A549 (cell line): ENCODE measurements around the gene ITGA2B. TPM values are rescaled to one million over a fixed set of nuclear protein-coding genes. Genes with fewer than 3 reads are reported as not detected.

ENCODE experiments used
- ATAC-seq, 2 experiments: fragments of 200-7000 bp in 1 of 2; fragments of >200 bp in 1 of 2; cut with Nextera tagmentation in 1 of 2; cut with Tn5 transposase in 1 of 2; 3 replicates each; pipeline versions ENCODE4 v1.8.0 to v1.9.1; 2018 to 2020; ENCODE audit warnings: mild to moderate bottlenecking in 1 of 2, moderate library complexity in 1 of 2
- CTCF ChIA-PET: fragments of 300-600 bp; sonication (Branson Sonifier 250); formaldehyde crosslinking; extraction: SDS; loops from one replicate; lab custom pipeline; 2021; ENCODE audit warnings: antibody characterized with exemption, inconsistent platforms; lab: Yijun Ruan, JAX
- POLR2A ChIA-PET: fragments of 350-600 bp; formaldehyde crosslinking; extraction: SDS; loops from one replicate; lab custom pipeline; 2021; ENCODE audit warnings: antibody characterized with exemption, inconsistent platforms; lab: Yijun Ruan, JAX
- DNase-seq, 2 experiments: peaks; one replicate each; pipeline versions ENCODE4 v3.0.0 to v3.0.0-alpha.2; 2011 to 2016; ENCODE audit warnings: low read depth in 1 of 2, low spot score in 1 of 2
- FAIRE-seq: peaks from 2 replicates; lab custom pipeline; 2011; peaks lifted over from hg19 to GRCh38; lab: Jason Lieb, UNC
- H3K27ac ChIP-seq, 2 experiments: fragments of >200 bp; sonication (Bioruptor Twin); formaldehyde crosslinking; 3 replicates each; pipeline ENCODE4 v1.5.1; 2016 to 2017
- H3K4me1 ChIP-seq: fragments of >200 bp; sonication (Bioruptor Twin); formaldehyde crosslinking; 3 replicates; pipeline ENCODE4 v1.6.1; 2016
- H3K4me2 ChIP-seq: fragments of >200 bp; sonication (Bioruptor Twin); formaldehyde crosslinking; 3 replicates; pipeline ENCODE4 v1.6.1; 2016
- H3K4me3 ChIP-seq: fragments of >200 bp; sonication (Bioruptor Twin); formaldehyde crosslinking; 3 replicates; pipeline ENCODE4 v1.5.1; 2016
- H3K9me3 ChIP-seq: fragments of >200 bp; sonication (Bioruptor Twin); formaldehyde crosslinking; 3 replicates; pipeline ENCODE4 v1.6.1; 2016
- BCL3 ChIP-seq: fragments of >200 bp; sonication (Bioruptor Twin); formaldehyde crosslinking; IDR thresholded peaks from 3 replicates; pipeline ENCODE4 v1.6.1; 2016
- BHLHE40 ChIP-seq: IDR thresholded peaks from 2 replicates; pipeline ENCODE4 v1.6.1; 2012; ENCODE audit warnings: low read depth, low read length, inconsistent platforms
- CHD2 ChIP-seq: fragments of 150-350 bp; IDR thresholded peaks from 2 replicates; pipeline ENCODE4 v1.6.1; 2014; ENCODE audit warnings: low read length; ENCODE audit not compliant: partially characterized antibody
- CTCF ChIP-seq: fragments of >200 bp; sonication (Bioruptor Twin); formaldehyde crosslinking; IDR thresholded peaks from 3 replicates; pipeline ENCODE4 v1.5.1; 2016
- EHF ChIP-seq: fragments of 250-450 bp; sonication (Bioruptor Pico); IDR thresholded peaks from 2 replicates; pipeline ENCODE4 v1.5.0; 2020; ENCODE audit warnings: mild to moderate bottlenecking
- EHMT2 ChIP-seq: fragments of 200-600 bp; sonication (generic); IDR thresholded peaks from 2 replicates; pipeline ENCODE4 v1.6.1; 2016; ENCODE audit warnings: antibody characterized with exemption, low read depth, mild to moderate bottlenecking, moderate library complexity
- ELK1 ChIP-seq: fragments of 150-350 bp; IDR thresholded peaks from 2 replicates; pipeline ENCODE4 v1.6.1; 2014; ENCODE audit warnings: low read depth, mild to moderate bottlenecking, low read length
- FOSB ChIP-seq: fragments of 250-450 bp; sonication (Bioruptor Pico); IDR thresholded peaks from 2 replicates; pipeline ENCODE4 v1.5.0; 2020; ENCODE audit warnings: mild to moderate bottlenecking, moderate library complexity
- FOXS1 ChIP-seq: fragments of 250-450 bp; sonication (Bioruptor Pico); IDR thresholded peaks from 2 replicates; pipeline ENCODE4 v1.5.0; 2020; ENCODE audit warnings: mild to moderate bottlenecking, moderate library complexity
- HES2 ChIP-seq: fragments of >200 bp; sonication (Bioruptor Twin); formaldehyde crosslinking; IDR thresholded peaks from 2 replicates; pipeline ENCODE4 v1.6.1; 2016
- HEYL ChIP-seq: fragments of 250-450 bp; sonication (Bioruptor Pico); IDR thresholded peaks from 2 replicates; pipeline ENCODE4 v1.8.0; 2021; ENCODE audit warnings: mild to moderate bottlenecking, moderate library complexity
- HMGXB4 ChIP-seq: fragments of 250-450 bp; sonication (Bioruptor Pico); IDR thresholded peaks from 2 replicates; pipeline ENCODE4 v1.5.0; 2021; ENCODE audit warnings: mild to moderate bottlenecking, moderate library complexity, borderline replicate concordance
- JUN ChIP-seq, 2 experiments: fragments of >200 bp; sonication (Bioruptor Twin); formaldehyde crosslinking; IDR thresholded peaks; 2 replicates in 1 of 2; 3 replicates in 1 of 2; pipeline ENCODE4 v1.6.1; 2016 to 2017
- KDM5A ChIP-seq: fragments of 200-600 bp; sonication (generic); IDR thresholded peaks from 2 replicates; pipeline ENCODE4 v1.6.1; 2016; ENCODE audit warnings: antibody characterized with exemption, mild to moderate bottlenecking
- MAFK ChIP-seq: fragments of 450-650 bp; IDR thresholded peaks from 2 replicates; pipeline ENCODE4 v1.6.1; 2014; ENCODE audit not compliant: partially characterized antibody
- MAX ChIP-seq: IDR thresholded peaks from 2 replicates; pipeline ENCODE4 v1.6.1; 2012
- NR3C1 ChIP-seq: fragments of >200 bp; sonication (Bioruptor Twin); formaldehyde crosslinking; IDR thresholded peaks from 3 replicates; pipeline ENCODE4 v1.6.1; 2017
- POLR2A ChIP-seq: IDR thresholded peaks from 2 replicates; pipeline ENCODE4 v1.6.1; 2012; ENCODE audit warnings: mild to moderate bottlenecking, low read length
- REST ChIP-seq: fragments of 200-600 bp; sonication (generic); IDR thresholded peaks from 2 replicates; pipeline ENCODE4 v1.6.1; 2016; ENCODE audit warnings: antibody characterized with exemption, mild to moderate bottlenecking, moderate library complexity
- RNF2 ChIP-seq: fragments of 200-600 bp; sonication (generic); IDR thresholded peaks from 2 replicates; pipeline ENCODE4 v1.6.1; 2016; ENCODE audit warnings: low read depth, mild to moderate bottlenecking, antibody characterized with exemption, moderate library complexity, borderline replicate concordance
- SREBF2 ChIP-seq: fragments of 450-650 bp; IDR thresholded peaks from 2 replicates; pipeline ENCODE4 v1.6.1; 2014; ENCODE audit warnings: mild to moderate bottlenecking, moderate library complexity
- USF2 ChIP-seq: fragments of 450-650 bp; IDR thresholded peaks from 2 replicates; pipeline ENCODE4 v1.6.1; 2014; ENCODE audit warnings: antibody characterized with exemption
- WGBS: methylation state at CpG from one replicate; pipeline ENCODE4 v1.1.6; 2017; ENCODE audit errors: missing lambda C conversion rate; 5-methylcytosine and 5-hydroxymethylcytosine counted together
- polyA plus RNA-seq, 4 experiments: library from polyadenylated mRNA; depleted of rRNA in 3 of 4; stranded (reverse); fragments of >200 nt; fragmentation: RNase III in 1 of 4; extraction: RNeasy Plus Mini Kit Qiagen cat#74134 plus additional on column Dnase treatment in 1 of 4; gene quantifications; 2 replicates in 3 of 4; 3 replicates in 1 of 4; pipeline ENCODE4 v1.2.3, GENCODE V29; 2011 to 2017

Gene ITGA2B
- polyA plus RNA-seq, 2 of the 4 experiments (the other 2 are of a cell fraction), result 1.3 to 4.1 TPM

- H3K4me3 ChIP-seq, result no peak overlapping the region
- no peak for FAIRE-seq
- TF ChIP-seq MAX (no peak), JUN (IDR thresholded peaks at IDR 0.05) (no peak), HEYL (CRISPR knock-in tag) (no peak), FOXS1 (CRISPR knock-in tag) (no peak), BHLHE40 (no peak), USF2 (no peak), REST (no peak), FOSB (CRISPR knock-in tag) (no peak), HES2 (no peak), ELK1 (no peak), KDM5A (no peak), SREBF2 (no peak), NR3C1 (no peak), RNF2 (no peak), MAFK (no peak), CHD2 (no peak)
- no peak overlapping the region for H3K27ac ChIP-seq
- no peak overlapping the region for H3K4me2 ChIP-seq
- H3K9me3 ChIP-seq, result no peaks in the 10 kb centered on the region
- H3K4me1 ChIP-seq, result peaks cover 3% of the 10 kb centered on the region; the same call in 1 of the 3 replicates
- DNase-seq, result no peak
- POLR2A ChIA-PET, result no interaction called here
- 92% methylated on average over 11 of the region's 15 CpGs for WGBS
- no peak for ATAC-seq
- CTCF ChIA-PET, result interaction anchor here (0.5 to 2.3 kb wide), 4 partner anchors 19 to 140 kb away, joined by 3 to 11 read pairs (median 4); partner anchors contain the start of gene FAM171A2
Measured at GRCh38 chr17:44383363-44383762, 6.1 kb downstream of the ITGA2B start.

- FAIRE-seq, result no peak
- Histone ChIP-seq H3K9me3 (no peaks in the 10 kb centered on the region), H3K4me1 (peaks cover 3% of the 10 kb centered on the region; the same call in 1 of the 3 replicates)
Measured at GRCh38 chr17:44382917-44383316, 6.5 kb downstream of the ITGA2B start.

More at GRCh38 chr17:44382917-44383316, 6.5 kb downstream of the ITGA2B start:
- POLR2A ChIA-PET, result no interaction called here
- H3K27ac ChIP-seq, result no peak overlapping the region
- H3K4me2 ChIP-seq, result no peak overlapping the region
- ATAC-seq (no peak), DNase-seq (no peak)
- 85% methylated on average over 6 of the region's 6 CpGs for WGBS
- CTCF ChIA-PET, result interaction anchor here (0.5 to 2.3 kb wide), 4 partner anchors 19 to 140 kb away, joined by 3 to 11 read pairs (median 4); partner anchors contain the start of gene FAM171A2
- no peak overlapping the region for H3K4me3 ChIP-seq
- TF ChIP-seq EHF (CRISPR knock-in tag) (no peak), CTCF (no peak), POLR2A (no peak), HMGXB4 (CRISPR knock-in tag) (no peak), BCL3 (no peak), EHMT2 (no peak), BHLHE40 (no peak), RNF2 (no peak)
